NCI-H2171 (cell line): ENCODE data around the gene COL6A3.
"Not testable (repeated sequence)": the region's sequence is repeated elsewhere in the genome, so short reads cannot be mapped to it uniquely, and the experiment has no call there.

Experiments used
- DNase-seq: peaks from one replicate; lab custom pipeline; 2025; lab: John Stamatoyannopoulos, UW

The COL6A3 gene

DNA sequence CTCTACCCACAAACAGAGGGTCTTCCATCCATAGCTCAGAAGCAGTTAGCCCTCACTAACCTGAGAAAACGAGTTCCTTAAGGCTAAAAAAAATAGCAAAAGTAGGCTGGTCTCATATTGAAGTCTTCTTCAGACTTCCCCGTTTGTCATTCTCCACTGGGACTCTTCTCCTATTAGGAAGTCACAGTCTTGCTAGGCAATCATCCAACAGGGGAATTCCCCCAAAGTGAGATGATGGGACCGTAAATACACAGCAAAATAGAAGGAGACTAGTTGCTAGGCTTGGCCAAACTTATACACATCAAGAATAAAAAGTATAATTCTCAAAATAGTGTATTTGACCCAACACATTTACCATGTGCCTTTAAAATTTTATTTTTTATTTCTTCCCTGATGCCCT lies 34.3 kb downstream of the COL6A3 start:
- DNase-seq, result no peak

DNA sequence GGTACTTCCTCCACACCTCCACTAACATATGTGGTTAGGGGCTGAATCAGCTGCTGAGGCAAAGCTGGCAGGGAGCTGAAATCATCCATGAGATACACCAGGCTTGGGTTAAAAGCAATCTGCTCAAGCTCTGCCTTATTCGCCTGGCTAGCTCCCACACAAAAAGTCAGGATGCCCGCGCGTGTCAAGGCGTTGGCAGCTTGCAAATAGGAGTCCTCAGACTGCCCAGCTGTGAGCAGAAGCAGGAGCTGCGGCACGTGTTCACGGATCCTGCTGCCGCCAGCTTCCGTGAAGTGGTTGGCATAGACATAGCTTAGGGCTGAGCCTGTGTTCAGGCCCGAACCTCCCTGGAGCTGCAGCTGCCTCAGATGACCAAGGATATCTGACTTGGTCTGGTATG lies 35.3 kb downstream of the COL6A3 start:
- no peak for DNase-seq

DNA sequence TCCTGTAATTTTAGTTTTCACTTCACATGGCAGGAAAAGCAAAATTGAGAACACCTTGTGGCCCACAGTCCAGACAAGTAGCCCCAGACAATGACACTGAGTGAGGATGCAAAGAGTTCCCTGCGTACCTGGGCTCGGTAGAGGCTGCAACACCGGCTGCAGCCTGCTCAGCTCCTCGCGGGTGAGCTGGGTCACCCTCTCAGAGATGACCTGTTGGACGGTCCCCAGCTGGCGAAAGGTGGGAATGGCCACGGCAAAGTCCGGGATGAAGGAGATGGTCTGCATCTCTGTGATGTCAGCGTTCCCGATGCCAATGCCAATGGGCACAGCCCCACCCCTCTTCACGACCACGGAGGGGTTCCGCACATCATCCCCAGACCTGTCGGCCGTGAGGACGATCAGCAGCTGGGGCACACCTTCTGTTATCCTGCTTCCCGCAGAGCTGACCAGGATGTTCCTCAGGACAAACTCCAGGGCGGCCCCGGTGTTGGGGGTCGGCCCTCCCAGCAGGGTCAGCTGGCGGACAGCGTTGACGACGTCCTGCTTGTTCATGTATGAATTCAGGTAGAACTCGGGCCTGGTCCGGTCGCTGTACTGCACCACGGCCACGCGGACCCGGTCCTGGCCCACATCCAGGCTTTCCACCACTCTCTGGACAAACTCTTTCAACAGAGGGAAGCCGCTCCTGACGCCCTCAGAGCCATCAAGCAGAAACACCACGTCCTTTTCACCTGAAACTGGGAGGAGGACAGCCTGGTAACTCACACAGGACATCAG lies 39.5 kb downstream of the COL6A3 start:
- DNase-seq, result no peak

DNA sequence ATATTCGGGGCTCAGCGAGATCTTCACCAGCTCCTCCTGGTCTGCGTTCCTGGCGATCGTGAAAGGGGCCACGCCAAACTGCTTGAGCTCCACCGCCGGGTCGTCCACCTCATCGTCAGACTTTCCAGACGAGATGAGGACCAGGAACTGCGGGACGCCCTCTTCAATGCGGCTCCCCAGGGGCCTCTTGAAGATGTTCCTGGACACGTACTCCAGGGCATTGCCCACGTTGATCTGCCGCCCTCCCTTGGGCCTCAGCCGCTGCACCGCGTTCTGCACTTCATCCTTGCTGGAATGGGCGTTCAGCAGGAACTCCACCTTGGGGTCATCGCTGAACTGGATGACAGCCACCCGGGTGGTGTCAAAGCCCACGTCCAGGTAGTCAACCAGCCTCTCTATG lies 42.1 kb downstream of the COL6A3 start:
- DNase-seq, result no peak

DNA sequence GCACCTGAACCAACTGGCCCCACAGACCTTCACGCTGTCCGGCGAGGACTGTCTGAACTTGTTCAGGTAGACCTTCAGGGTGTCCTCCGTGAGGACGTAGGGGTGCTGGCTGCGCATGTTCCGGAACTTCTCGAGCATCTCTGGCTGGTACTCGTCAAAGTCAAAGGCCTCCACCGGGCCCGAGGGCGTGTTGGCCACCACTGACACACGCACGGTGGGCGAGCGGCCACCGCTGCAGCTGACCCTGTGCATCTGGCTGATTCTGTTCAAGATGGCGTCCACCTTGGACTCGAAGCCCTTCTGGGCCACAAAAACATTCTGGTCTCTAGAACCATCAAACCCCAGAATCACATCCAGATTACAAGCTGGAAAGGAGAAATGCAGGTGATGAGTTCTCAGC lies 48.3 kb downstream of the COL6A3 start:
- no peak for DNase-seq

DNA sequence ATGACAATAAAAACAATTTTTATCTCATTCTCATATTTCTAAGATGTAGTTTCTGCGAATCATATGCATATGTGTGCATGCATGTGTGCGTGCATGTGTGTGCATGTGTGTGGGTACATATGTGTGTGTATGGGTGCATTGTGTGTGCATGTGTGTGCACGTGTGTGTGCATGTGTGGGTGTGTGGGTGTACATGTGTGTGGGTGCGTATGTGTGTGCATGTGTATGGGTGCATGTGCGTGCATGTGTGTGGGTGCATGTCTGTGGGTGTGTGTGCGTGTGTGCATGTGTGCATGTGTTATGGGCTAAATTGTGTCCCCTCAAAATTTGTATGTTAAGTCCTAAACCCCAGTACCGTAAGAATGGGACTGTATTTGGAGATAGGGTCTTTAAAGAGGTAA lies 49.3 kb downstream of the COL6A3 start:
- no peak for DNase-seq

DNA sequence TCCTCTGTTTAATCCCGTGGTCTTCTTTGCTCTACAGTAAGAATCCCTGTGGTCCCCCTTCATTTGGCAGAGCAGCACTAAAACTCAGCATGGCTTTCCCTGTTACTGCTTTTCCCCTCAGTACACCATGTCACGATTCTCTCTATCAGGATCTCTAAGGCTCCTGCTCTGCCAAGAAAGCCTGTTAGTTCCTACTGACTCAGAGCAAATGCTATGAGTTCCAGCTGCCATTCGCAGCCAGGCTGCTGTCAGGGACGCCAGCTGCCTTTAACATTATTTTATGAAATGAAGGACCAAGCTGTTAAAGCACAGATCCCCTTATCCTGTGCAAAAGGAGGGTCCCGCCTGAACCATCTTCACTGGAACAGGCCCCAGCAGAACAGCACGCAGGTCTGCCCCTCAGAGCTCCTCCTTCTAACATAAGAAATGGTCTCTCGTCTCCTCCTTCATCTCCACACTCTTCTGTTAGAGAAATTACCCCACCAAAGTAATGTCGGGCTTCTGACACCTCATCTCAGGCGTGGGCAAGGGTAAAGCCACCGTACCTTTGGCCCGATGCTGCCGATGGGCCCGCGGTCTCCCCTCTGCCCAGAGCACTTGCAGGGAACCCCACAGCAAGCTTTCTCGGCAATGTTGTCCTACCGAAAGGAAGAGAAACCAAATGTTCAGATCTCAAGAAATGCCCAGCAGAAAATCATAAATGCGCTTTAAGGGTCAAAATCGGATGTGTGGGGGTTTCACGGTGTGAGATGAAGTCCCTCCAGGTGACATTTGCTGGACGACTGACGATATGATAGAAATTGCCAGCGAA lies 52.6 kb downstream of the COL6A3 start:
- no peak for DNase-seq

DNA sequence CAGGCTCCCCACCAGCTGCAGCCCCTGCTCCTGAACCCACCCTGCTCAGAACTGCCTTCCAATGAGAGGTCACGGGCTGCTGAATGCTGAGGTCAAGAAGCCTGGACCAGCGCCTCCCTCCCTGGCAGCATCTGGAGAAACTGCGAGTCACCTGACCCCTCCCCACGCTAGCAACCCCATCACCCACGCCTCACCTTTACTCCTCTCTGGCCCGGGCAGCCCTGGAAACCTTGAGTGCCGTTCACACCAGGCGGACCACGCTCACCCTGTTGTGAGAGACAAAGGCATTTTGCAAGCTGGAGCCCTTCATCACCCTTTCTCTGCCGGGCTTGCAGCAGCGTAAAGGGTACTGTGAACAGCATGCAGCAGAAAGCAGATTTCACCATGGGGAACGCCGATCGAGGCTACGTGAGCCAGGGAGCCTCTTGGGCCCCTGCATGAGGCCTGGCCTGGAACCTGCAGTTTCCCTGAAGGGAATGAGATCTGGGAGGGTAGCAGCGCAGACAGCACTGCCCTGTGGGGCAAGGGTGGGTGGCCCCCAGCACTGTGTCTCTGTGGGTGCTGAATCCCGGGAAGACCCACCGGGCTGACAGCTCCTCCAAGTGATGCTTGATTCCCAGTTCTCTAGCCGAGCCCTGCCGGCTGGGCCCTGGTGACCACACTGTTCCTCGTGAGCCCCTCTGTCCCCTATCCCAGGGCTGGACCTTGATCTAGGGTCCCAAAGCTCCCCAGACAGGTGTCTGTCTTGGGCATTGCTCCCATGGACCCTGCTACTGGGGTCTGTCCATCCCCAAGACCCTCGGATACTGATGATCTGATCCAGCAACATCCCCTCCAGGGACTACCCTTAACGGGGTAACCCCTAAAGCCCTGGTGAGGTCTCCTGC lies 53.8 kb downstream of the COL6A3 start:
- no peak for DNase-seq

DNA sequence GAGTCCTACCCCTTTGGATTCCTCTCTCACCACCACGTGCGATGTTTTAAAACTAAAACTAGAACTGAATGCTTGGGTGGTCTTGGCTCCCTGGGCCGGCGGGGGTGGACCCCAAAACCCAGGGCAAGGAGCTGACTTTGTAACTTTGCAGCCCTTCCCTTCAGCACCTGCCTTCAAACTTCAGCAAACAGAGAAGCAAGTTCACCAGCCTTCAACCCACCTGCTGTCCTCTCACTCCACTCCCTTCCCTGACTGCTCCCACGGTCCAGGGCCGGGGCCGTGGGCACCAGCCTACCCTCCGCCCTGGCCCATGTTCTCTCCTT lies 54.5 kb downstream of the COL6A3 start:
- DNase-seq, result no peak

DNA sequence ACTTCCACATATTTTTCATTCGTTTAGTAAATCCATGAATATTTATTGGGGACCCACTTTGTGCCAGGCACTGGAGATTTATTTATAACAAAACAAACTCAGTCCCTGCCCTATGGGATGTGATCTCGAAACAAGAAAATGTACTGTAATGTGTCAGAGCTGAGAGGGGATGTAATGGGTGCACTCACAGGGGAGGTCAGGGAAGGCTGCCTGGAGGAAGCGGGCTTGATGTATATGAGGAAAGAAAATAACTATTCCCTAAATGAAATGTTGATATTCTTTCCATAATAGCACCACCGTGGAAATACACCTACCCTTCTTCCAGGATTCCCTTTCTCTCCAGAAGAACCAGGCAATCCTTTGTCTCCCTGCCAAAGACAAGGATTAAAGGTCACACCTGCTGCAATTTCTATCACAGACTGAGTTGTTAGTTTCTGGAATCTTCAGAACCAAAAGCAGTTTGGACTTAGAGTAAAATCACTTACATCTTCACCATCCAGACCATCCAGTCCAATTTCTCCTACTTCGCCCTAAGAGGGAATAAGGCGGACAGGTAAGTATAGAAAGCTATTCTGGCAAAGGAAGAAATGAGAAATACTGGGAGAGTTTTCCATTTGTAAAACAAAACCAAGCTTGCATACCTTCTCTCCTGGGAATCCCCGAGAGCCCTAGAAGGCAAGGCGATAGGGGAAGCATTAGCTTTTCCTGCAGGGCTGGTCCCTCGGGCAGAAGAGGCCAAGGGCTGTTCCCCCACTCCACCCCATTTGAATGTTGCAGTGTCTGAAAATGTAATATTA lies 55.0 kb downstream of the COL6A3 start:
- DNase-seq, result no peak

DNA sequence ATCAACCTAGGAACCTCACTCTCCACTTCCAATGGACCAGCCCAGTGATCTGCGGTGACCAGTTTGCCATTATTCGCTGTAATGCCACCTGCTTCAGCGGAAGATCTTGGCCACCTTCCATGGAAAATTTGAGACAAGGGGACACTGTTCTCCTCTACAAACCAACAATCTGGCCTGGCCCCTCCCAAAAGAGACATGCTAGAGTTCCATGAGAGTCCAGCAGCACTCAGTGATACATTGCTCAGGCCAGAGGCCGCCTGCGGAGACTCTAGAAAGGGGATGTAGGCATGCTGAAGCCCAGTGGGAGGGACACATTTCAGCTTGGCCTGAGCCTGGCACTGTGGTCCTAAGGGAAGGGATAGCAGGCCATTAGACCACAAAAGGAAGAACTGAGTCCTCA lies 58.3 kb downstream of the COL6A3 start:
- no peak for DNase-seq

DNA sequence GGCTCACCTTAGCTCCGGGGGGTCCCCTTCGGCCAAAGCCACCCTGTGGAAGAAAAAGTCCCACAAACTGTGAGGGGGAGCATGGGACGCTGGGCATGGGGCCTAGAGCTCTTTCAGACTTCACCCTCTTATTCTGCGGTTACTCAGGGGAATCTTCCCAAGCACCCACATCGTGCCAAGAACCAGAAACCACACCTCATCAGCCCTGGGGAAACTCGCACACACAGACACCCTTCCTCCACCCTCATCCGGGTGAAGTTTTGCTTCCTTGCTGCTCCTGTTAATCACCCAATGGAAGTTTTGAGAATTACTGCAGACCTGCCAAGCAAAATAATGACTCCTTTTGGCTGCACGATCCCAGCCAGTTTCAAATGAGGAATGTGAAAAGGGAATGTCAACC lies 59.1 kb downstream of the COL6A3 start:
- DNase-seq, result no peak

DNA sequence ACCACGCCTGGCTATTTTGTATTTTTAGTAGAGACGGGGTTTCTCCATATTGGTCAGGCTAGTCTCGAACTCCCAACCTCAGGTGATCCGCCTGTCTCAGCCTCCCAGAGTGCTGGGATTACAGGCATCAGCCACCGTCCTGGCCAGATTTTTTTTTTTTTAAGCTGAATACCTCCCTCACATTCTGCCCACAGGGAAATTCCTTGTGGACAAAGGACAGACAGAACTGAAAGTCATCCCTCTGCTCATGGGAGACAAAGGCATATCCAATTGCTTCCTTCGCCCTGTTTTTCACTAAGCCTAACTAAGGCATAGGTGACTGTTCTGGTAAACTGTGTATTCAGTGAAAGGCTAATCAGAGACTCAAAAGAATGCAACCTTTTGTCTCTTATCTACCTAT lies 59.8 kb downstream of the COL6A3 start:
- DNase-seq, result not testable (repeated sequence)

DNA sequence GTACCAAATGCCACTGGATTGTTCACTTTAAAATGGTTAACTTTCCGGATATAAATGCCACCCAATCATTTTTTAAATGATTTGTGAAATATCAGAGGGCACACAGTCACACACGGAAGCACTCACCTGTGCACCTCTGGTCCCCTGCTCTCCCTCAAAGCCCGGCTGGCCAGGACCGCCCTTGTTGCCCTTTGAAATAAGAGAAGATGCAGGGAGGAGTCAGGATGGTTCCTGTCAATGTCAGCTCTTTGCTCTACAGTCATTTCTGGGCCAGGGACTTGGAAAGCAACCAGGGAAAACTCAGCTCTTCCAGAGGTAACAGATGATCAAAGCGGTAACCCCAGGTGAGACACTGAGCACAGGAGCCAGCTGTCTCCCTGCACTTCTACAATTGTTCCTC lies 60.7 kb downstream of the COL6A3 start:
- no peak for DNase-seq

DNA sequence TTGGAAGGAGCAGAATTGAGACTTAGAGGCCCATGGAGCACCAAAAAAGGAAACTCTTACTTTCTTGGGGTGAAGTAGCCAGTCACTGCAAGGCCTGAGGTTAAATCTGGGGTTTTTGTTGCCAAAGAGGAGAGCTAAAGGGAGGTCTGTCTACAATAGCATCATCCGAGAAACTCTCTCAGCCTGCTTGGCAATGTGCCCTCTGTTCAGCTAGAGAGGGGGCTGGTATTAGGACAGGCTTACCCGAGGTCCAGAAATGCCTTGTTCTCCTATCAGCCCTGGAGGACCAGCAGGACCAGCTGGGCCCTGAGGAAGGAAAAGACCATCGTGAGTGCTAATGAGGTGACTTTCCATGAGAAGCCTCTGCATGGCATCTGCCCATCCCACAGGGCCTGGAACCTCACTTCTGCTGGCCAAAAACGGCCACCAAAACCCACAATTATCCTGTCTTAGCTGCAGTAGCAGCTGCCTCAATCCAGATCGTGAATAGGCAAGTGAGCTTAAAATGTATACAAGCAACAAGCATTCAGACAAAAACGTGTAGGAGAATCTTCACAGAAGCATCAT lies 61.6 kb downstream of the COL6A3 start:
- no peak for DNase-seq

DNA sequence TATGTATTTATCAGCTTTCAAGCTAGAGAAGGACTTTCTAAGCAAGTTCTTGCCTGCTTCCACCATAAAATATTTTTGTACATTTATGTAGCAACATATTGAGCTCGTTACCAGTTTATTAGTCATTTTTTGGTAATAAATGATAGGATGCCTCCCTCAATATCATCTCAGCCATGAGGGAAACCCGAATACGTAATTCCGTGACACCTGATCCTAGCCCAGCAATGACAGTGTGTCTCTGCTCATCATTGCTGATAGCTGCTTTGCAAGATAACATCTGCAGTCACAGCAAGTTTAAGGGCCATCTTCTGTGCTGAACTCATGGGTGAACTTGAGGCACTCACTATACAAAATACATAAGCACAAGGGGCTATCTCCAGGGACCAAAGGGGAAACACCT lies 62.2 kb downstream of the COL6A3 start:
- DNase-seq, result no peak

DNA sequence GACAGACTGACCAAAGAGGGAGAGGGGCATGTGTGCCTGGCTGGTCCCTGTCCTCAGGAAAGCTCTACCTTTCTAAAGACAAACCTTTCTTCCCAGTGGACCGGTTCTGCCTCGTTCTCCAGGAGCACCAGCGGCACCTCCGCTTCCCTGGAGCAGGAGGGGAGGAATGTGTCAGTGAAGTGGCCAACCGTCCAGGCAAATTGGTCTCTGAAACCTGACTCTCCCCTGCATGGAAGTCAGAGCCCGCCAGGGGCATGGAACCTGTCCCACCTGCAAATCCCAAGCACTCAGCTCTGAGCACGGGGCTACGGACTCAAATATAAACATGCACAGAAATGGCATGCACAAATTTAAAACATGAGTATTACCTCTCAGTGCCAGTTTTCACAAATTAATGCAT lies 62.9 kb downstream of the COL6A3 start:
- DNase-seq, result no peak

DNA sequence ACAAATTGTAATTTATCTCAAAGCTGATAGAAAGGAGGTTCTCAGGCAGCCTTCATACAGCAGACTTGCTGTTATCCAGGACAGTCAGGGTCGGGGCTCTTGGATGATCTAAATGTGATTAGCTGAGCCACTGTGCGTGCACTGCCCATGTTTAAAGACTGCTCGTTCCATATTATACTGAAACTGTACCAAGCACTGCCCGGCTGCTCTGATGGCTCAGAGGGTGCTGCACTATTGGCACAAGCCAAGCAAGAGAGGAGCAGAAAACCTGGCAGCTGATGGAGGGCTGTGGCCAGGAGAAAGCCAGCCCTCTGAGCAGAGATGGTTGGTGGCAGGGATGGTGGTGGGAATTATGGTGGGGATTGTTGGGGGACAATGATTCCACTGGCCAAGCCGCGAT lies 63.4 kb downstream of the COL6A3 start:
- DNase-seq, result no peak

DNA sequence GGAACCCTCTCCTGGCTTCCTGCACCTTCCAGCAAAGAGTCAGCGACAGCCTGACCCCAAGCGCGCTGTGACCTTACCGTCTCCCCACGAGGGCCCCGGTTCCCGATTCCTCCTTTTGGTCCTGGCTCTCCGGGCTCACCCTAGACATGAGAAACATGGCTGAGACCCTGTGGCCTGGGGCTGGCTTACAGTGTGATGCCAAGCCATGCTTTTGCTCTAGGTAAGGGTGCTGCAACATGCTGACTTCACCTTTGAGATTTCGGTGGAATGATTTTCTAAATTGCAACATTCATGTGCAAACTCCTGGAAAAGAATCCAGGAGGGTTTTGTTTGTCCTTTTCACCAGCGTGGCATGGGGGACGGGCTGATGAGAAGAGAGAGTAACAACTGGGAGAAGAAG lies 63.9 kb downstream of the COL6A3 start:
- DNase-seq, result no peak

DNA sequence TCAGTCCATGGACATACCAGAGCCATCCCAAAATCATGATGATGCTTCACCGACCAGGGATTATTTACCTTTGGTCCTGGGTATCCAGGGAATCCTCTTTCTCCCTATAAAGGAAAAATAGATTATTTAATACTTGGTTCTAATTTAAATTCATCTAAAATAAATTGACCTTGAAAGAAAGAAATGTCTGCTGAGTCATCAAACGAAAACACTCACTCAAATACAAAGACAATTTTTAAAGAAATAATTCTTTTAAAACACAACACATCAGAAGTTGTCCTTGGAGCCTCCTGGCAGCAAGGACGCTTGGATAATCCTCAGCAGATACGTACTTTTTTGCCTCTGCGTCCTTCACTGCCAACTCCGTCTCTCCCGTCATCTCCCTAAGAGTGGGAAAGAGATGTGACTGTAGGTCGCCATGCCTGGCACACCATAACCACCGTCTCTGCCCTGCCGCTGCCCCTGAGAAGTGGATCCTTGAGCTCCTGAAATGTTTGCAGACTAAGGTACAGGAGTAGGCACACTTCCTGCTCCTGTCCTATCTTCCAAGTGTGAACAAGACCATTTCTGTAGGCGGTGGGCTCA lies 65.6 kb downstream of the COL6A3 start:
- no peak for DNase-seq
